ENCODE data around the gene RRM2. TPM values are rescaled to one million over a fixed set of nuclear protein-coding genes. Genes with fewer than 3 reads are reported as not detected.

Gene RRM2
- total and polyA plus RNA-seq, 2 experiments from 2014 or later: 15.2 to 49.7 TPM

DNA sequence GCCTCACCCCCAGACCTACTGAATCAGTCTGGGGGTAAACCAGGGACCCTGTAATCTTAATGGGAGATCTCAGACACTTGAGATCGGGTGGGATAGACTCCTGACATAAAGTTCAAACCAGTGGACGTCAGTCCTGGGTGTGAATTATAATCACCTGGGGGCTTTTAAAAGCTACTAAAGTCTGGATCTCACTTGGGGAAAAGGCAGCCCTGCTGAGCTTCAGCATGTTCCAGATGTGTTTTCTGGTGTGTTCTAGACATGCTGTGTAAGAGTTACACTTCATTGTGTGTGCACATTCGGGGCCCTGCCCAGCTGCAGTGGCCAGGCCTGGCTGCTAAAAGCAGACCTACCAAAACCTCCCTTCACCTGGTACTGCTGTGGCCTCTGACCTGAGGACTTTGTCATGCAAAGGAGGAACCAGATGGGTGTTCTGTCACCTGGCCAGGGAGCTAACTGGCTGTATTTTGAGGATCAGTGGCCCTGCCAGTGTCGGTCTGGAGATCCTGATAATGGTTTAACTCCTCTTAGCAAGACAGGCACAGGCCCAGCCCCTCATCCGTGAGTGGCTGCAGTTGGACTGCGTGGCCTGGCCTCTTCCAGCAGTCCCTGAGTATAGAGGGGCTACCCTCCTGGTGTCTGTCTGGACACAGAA is 10.6 kb downstream of the RRM2 start:
- Histone ChIP-seq H3K4me1 (ENCODE audit: insufficient read depth) (no peaks in the 10 kb centered on the region), H2AFZ (no peak overlapping the region), H3K27ac (no peak overlapping the region), H3K9me2 (replicated peaks; ENCODE audit: insufficient read depth) (no peaks in the 10 kb centered on the region), H3K79me2 (no peaks in the 10 kb centered on the region), H3K36me3 (replicated peaks; ENCODE audit: insufficient read depth, low read depth) (no peaks in the 10 kb centered on the region), H3K9me3 (ENCODE audit: low read depth) (no peaks in the 10 kb centered on the region), H3K4me3 (no peak overlapping the region), H3K27me3 (no peaks in the 10 kb centered on the region), H3K4me2 (no peak overlapping the region), H4K20me1 (ENCODE audit: insufficient read depth, poor library complexity, severe bottlenecking) (no peaks in the 10 kb centered on the region)
- DNase-seq (ENCODE audit: low spot score): no peak
- TF ChIP-seq EZH2 (IDR thresholded peaks at IDR 0.05; ENCODE audit: borderline replicate concordance) (no peak), EZH2phosphoT487 (IDR thresholded peaks at IDR 0.05; ENCODE audit: low read depth, severe bottlenecking, unreplicated experiment) (no peak)
- TF ChIP-seq, protein P1, sequence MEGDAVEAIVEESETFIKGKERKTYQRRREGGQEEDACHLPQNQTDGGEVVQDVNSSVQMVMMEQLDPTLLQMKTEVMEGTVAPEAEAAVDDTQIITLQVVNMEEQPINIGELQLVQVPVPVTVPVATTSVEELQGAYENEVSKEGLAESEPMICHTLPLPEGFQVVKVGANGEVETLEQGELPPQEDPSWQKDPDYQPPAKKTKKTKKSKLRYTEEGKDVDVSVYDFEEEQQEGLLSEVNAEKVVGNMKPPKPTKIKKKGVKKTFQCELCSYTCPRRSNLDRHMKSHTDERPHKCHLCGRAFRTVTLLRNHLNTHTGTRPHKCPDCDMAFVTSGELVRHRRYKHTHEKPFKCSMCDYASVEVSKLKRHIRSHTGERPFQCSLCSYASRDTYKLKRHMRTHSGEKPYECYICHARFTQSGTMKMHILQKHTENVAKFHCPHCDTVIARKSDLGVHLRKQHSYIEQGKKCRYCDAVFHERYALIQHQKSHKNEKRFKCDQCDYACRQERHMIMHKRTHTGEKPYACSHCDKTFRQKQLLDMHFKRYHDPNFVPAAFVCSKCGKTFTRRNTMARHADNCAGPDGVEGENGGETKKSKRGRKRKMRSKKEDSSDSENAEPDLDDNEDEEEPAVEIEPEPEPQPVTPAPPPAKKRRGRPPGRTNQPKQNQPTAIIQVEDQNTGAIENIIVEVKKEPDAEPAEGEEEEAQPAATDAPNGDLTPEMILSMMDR (IDR thresholded peaks at IDR 0.05; ENCODE audit: poor library complexity): no peak
- WGBS (ENCODE audit: low lambda C conversion rate, missing lambda C conversion rate): 82% methylated on average over 6 of the region's 6 CpGs

DNA sequence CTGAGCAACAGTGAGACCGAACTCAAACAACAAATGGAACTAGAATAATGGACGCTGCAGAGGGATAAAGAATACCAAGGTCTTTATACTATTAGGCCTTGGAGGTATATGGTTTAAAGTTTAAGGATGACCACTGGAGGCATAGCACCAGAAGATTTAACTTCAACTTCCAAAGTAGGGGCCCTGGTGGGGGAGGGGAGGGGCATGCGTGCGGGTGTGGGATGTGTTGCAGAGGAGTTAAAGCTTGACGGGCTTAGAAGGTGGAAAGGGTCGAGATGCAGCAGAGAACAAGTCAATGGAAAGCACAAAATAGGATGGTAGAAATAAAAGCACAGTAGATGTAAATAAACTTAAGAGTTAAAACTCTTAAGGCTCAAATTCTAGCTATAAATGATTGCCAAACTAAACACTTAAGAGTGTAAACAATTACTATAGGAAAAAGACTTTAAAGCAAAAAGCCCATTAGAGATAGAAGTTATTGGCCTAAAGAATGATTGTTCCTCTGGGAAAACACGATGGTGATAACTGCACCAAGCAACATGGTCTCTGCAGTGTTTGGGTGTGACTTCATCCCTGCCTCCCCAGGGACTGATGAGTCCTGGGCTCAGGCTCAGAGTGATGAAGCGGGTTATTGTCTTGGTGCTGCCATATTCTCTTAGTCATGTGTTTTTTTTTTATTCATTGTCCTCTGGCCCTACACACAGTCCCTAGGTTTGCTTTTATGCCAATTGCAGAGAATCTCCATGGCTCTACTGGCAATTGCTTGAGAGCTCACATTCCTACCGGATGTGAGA is 13.0 kb downstream of the RRM2 start:
- no peaks in the 10 kb centered on the region for H3K4me1 ChIP-seq (ENCODE audit: insufficient read depth)
- no peak overlapping the region for H3K4me2 ChIP-seq
- no peak for TF ChIP-seq EZH2phosphoT487 (IDR thresholded peaks at IDR 0.05; ENCODE audit: low read depth, severe bottlenecking, unreplicated experiment)
- TF ChIP-seq, protein P1 (IDR thresholded peaks at IDR 0.05; ENCODE audit: poor library complexity): no peak
- TF ChIP-seq EZH2 (IDR thresholded peaks at IDR 0.05; ENCODE audit: borderline replicate concordance): no peak
- no peaks in the 10 kb centered on the region for H3K36me3 ChIP-seq (replicated peaks; ENCODE audit: insufficient read depth, low read depth)
- WGBS (ENCODE audit: low lambda C conversion rate, missing lambda C conversion rate): 83% methylated on average over 9 of the region's 9 CpGs
- no peak overlapping the region for H2AFZ ChIP-seq
- H3K9me3 ChIP-seq (ENCODE audit: low read depth): no peaks in the 10 kb centered on the region
- H3K27me3 ChIP-seq: no peaks in the 10 kb centered on the region
- H3K27ac ChIP-seq: no peak overlapping the region
- no peaks in the 10 kb centered on the region for H3K9me2 ChIP-seq (replicated peaks; ENCODE audit: insufficient read depth)
- no peaks in the 10 kb centered on the region for H3K79me2 ChIP-seq
- H3K4me3 ChIP-seq: no peak overlapping the region
- H4K20me1 ChIP-seq (ENCODE audit: insufficient read depth, poor library complexity, severe bottlenecking): no peaks in the 10 kb centered on the region
- no peak for DNase-seq (ENCODE audit: low spot score)

DNA sequence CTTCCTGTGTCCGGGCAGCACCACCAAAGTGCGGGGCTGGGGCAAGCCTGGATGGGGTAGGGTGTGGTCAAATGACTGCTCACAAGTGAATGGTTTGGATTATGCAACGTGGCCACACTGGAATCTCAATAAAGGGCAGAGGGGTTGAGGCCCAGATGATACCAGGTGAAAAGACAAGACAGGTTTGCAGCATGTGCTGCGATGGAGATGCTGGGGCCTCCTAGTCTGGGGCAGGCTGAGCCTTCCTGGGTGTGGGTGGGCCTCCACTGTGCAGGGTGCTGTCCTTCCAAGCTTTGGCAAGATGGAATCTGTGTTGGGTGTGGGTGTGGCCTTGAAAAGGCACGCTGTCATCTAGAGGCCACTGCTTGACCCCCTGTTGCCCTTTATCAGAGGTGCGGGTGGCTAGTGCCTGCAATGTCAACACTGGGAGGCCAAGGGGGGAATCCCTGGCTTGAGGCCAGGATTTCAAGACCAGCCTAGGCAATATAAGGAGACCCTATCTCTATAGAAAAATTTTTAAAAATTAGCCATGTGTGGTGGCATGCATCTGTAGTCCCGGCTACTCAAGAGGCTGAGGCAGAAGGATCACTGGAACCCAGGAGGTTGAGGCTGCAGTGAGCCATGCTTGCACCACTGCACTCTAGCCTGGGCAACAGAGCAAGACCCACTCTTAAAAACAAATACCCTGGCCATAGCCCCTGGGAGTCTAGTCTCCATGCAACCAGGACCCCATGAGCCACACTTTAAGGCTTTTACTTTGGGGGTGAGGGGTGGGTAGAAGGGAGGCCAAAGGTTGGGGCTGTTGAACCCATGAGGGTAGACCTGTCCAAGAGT is 13.8 kb downstream of the RRM2 start:
- DNase-seq (ENCODE audit: low spot score): no peak
- H2AFZ ChIP-seq: no peak overlapping the region
- H4K20me1 ChIP-seq (ENCODE audit: insufficient read depth, poor library complexity, severe bottlenecking): no peaks in the 10 kb centered on the region
- no peak overlapping the region for H3K27ac ChIP-seq
- no peak overlapping the region for H3K4me3 ChIP-seq
- WGBS (ENCODE audit: low lambda C conversion rate, missing lambda C conversion rate): 72% methylated on average over 7 of the region's 7 CpGs
- no peaks in the 10 kb centered on the region for H3K9me3 ChIP-seq (ENCODE audit: low read depth)
- no peaks in the 10 kb centered on the region for H3K27me3 ChIP-seq
- TF ChIP-seq EZH2phosphoT487 (IDR thresholded peaks at IDR 0.05; ENCODE audit: low read depth, severe bottlenecking, unreplicated experiment) (no peak), EZH2 (IDR thresholded peaks at IDR 0.05; ENCODE audit: borderline replicate concordance) (no peak)
- TF ChIP-seq, protein P1 (IDR thresholded peaks at IDR 0.05; ENCODE audit: poor library complexity): no peak
- no peaks in the 10 kb centered on the region for H3K36me3 ChIP-seq (replicated peaks; ENCODE audit: insufficient read depth, low read depth)
- no peaks in the 10 kb centered on the region for H3K79me2 ChIP-seq
- no peaks in the 10 kb centered on the region for H3K9me2 ChIP-seq (replicated peaks; ENCODE audit: insufficient read depth)
- no peak overlapping the region for H3K4me2 ChIP-seq
- no peaks in the 10 kb centered on the region for H3K4me1 ChIP-seq (ENCODE audit: insufficient read depth)
